ENCODE results near the gene CARMIL1. TPM values are rescaled to one million over a fixed set of nuclear protein-coding genes. Genes with fewer than 3 reads are reported as not detected.

CARMIL1 gene
- total RNA-seq, 1 donor, result 38.7 TPM

DNA sequence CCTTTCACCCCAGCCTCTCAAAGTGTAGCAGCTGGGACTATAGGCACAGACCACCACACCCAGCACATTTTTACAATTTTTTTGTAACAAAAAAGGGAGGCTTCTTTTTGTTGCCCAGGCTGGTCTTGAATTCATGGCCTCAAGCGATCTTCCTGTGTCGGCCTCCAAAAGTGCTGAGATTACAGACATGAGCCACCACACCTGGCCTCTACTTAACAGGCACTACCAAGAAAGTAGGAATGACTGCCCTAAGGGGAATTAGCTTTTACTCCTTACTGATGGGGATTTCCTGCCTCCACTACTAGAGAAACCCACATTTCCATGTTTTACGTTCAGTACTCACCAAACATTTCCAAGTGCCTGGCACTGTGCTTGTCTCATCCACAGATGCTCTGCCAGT, 109.6 kb downstream of the CARMIL1 start:
- TF ChIP-seq, protein P1, sequence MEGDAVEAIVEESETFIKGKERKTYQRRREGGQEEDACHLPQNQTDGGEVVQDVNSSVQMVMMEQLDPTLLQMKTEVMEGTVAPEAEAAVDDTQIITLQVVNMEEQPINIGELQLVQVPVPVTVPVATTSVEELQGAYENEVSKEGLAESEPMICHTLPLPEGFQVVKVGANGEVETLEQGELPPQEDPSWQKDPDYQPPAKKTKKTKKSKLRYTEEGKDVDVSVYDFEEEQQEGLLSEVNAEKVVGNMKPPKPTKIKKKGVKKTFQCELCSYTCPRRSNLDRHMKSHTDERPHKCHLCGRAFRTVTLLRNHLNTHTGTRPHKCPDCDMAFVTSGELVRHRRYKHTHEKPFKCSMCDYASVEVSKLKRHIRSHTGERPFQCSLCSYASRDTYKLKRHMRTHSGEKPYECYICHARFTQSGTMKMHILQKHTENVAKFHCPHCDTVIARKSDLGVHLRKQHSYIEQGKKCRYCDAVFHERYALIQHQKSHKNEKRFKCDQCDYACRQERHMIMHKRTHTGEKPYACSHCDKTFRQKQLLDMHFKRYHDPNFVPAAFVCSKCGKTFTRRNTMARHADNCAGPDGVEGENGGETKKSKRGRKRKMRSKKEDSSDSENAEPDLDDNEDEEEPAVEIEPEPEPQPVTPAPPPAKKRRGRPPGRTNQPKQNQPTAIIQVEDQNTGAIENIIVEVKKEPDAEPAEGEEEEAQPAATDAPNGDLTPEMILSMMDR (IDR thresholded peaks at IDR 0.05; ENCODE audit: insufficient read depth, low read length), result no peak
- H3K4me3 ChIP-seq (ENCODE audit: low read depth, low read length), result no peak overlapping the region
- DNase-seq (ENCODE audit: low read depth), result no peak

DNA sequence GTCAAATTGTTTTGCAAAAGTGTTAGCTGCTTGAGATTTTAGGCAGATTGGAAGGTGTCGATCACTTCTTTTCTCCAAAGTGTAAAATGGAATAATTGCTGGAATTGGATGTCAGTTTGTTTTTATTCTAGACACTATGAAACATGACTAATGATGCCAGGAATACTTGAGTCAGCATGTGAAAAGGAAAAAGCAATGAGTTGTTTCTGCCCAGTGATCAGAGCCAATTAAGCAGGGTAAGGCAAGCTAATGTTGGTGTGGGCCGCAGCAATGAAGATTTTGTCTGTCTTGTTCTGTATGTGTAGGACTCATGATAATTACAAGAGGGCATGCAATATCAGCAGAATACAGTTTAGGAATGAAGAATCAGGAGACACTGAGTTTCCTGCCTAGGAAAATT, 110.3 kb downstream of the CARMIL1 start:
- peak; percentile 75 for DNase-seq (ENCODE audit: low read depth)
- TF ChIP-seq, protein P1 (IDR thresholded peaks at IDR 0.05; ENCODE audit: insufficient read depth, low read length), result no peak
- no peak overlapping the region for H3K4me3 ChIP-seq (ENCODE audit: low read depth, low read length)

DNA sequence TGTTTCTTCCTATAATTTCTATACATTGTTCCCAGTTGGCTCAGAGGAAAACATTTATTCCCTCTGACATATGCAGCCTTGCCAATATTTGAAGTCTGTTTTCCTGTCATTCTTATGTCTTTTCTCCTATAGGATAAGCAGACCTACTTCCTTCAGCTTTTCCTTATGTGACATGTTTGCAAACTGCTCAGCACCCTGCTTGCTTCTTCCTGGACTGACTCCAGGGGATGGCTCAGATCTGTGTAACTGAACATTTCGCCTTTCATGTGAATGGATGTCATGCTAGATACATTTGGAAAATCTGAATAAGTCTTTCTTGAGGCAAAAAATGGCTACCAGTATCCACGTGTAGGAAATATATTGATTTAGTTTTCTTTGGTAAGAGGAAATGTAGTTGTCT, 113.2 kb downstream of the CARMIL1 start:
- TF ChIP-seq, protein P1 (IDR thresholded peaks at IDR 0.05; ENCODE audit: insufficient read depth, low read length), result no peak
- H3K4me3 ChIP-seq (ENCODE audit: low read depth, low read length), result no peak overlapping the region
- DNase-seq (ENCODE audit: low read depth), result no peak

DNA sequence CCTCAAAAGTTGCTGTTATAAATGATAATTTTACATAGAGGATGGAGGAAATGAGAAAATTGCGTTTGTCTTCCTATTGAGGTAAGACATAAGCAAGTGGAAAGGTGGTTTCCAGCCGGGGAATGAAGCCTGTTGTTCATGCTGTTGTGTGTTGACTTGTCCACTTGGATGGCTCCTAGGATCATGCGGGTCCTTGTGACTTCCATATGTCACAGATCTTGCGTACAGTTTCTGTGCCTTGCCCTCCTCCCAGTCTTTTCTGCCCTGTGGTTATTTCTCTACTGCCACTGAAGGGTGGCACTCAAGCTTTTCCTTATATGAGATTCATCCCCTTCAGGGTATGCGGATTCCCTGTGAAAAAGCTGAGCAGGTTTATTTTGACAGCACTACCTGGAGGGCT, 116.6 kb downstream of the CARMIL1 start:
- DNase-seq (ENCODE audit: low read depth), result no peak
- TF ChIP-seq, protein P1 (IDR thresholded peaks at IDR 0.05; ENCODE audit: insufficient read depth, low read length), result no peak
- no peak overlapping the region for H3K4me3 ChIP-seq (ENCODE audit: low read depth, low read length)

DNA sequence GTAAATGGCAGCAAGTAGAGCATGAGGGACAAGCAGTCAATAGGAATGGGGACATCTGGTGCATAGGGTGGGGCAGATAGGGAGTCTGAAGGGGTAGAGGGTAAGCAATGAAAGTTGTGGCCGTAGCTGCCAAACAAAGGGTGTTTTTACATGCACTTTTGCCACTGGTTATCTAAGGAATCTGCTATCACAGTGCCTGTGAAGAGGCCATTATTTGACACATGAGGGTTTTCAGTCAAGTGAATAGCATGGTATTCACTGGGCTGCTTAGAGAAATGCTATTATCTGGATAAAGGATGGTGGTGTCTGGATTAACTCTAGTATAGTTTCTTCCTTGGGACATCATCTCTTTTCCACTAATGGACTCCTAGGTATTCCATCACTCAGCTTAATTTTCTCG, 118.2 kb downstream of the CARMIL1 start:
- TF ChIP-seq, protein P1 (IDR thresholded peaks at IDR 0.05; ENCODE audit: insufficient read depth, low read length), result no peak
- no peak for DNase-seq (ENCODE audit: low read depth)
- no peak overlapping the region for H3K4me3 ChIP-seq (ENCODE audit: low read depth, low read length)

DNA sequence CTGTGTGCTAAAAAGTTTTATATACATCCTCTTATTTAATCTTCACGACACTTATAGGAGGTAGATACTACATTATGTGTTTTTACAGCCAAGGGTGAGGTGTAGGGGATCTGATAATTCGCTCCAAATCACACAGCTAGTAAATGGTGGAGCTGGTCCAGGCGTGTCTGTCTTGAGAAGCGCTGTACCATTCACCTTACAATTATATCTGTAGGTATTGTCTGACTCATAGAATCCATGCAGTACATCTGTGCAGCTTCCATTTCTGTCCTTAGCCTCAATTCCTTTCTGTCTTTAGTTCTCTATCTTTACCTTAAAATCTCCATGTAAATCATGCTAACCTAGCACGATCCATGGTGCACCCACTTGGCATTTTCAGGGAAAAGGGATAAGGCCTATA, 120.7 kb downstream of the CARMIL1 start:
- no peak for DNase-seq (ENCODE audit: low read depth)
- TF ChIP-seq, protein P1 (IDR thresholded peaks at IDR 0.05; ENCODE audit: insufficient read depth, low read length), result no peak
- no peak overlapping the region for H3K4me3 ChIP-seq (ENCODE audit: low read depth, low read length)

DNA sequence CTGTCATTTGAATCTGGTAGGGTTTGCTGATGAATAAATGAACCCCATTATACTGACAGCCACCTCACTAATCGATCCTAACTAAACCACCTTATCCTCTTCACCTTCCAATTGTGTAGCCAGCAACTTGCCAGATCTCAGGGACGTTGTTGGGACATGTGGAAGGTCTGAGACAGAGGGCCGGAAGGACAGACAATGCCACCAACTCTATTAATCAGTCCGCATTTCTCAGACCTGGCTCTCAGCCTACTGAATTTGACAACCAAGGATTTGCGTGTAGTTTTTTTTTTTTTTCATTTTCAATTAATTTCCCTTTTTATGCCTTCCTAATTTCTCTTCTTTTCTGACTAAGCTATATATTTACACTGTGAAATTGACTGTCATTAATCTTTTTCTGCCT, 122.5 kb downstream of the CARMIL1 start:
- H3K4me3 ChIP-seq (ENCODE audit: low read depth, low read length), result no peak overlapping the region
- TF ChIP-seq, protein P1 (IDR thresholded peaks at IDR 0.05; ENCODE audit: insufficient read depth, low read length), result no peak
- no peak for DNase-seq (ENCODE audit: low read depth)
